Neutrophil (primary cell): ENCODE measurements around the gene HAGH.

ENCODE experiments used
- H3K27ac ChIP-seq: fragments of 200-600 bp; sonication (generic); 2 replicates; pipeline ENCODE4 v1.5.1; 2016; ENCODE audit warnings: mild to moderate bottlenecking, moderate library complexity
- H3K27me3 ChIP-seq: fragments of 200-600 bp; sonication (generic); 2 replicates; pipeline ENCODE4 v1.6.0; 2016; ENCODE audit warnings: mild to moderate bottlenecking
- H3K36me3 ChIP-seq: fragments of 200-600 bp; sonication (generic); 2 replicates; pipeline ENCODE4 v1.5.1; 2017
- H3K4me1 ChIP-seq, 2 experiments: fragments of 200-600 bp in 1 of 2; sonication (generic) in 1 of 2; 1 replicate in 1 of 2; 2 replicates in 1 of 2; pipeline versions ENCODE4 v1.5.1 to v1.6.1; 2013 to 2016; ENCODE audit warnings: low read depth in 1 of 2, low read length in 1 of 2, mild to moderate bottlenecking in 1 of 2, moderate library complexity in 1 of 2; ENCODE audit not compliant: control insufficient read depth in 1 of 2, insufficient read depth in 1 of 2
- H3K4me3 ChIP-seq, 2 experiments: fragments of 200-600 bp in 1 of 2; sonication (generic) in 1 of 2; 1 replicate in 1 of 2; 2 replicates in 1 of 2; pipeline ENCODE4 v1.5.1; 2013 to 2016; ENCODE audit warnings: low read depth in 1 of 2, low read length in 1 of 2, mild to moderate bottlenecking in 1 of 2, moderate library complexity in 1 of 2
- H3K9me3 ChIP-seq: fragments of 200-600 bp; sonication (generic); 2 replicates; pipeline ENCODE4 v1.5.1; 2016
- TF ChIP-seq, protein P1 (sequence below): fragments of 200-600 bp; sonication (generic); IDR thresholded peaks from 2 replicates; pipeline ENCODE4 v1.5.1; 2016; ENCODE audit warnings: antibody characterized with exemption

The HAGH gene

DNA sequence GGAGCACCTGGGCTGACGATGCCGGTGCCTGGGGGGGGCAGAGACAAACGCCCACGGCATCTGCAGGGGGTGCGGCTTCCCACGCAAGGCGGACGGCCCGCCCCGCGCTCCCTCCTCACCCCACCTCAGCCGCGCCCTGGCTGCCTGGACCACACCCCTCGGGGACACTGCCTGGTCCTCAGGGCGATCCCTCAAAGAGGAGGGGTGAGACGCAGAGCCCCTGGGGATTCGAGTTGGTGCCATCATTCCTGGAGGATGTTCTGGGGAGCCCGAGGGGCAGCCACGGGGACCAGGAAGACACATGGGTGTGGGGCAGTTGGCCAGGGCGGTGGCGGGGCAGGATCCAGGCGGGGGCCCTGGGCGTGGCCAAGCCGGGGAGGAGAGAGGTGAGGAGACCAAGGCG is 37.0 kb downstream of the HAGH start:
- Histone ChIP-seq H3K36me3 (peaks cover 58% of the 10 kb centered on the region), H3K9me3 (no peaks in the 10 kb centered on the region), H3K4me3 (no peak overlapping the region), H3K4me1 (no peaks in the 10 kb centered on the region), H3K27me3 (no peaks in the 10 kb centered on the region), H3K27ac (no peak overlapping the region)
- TF ChIP-seq, protein P1, sequence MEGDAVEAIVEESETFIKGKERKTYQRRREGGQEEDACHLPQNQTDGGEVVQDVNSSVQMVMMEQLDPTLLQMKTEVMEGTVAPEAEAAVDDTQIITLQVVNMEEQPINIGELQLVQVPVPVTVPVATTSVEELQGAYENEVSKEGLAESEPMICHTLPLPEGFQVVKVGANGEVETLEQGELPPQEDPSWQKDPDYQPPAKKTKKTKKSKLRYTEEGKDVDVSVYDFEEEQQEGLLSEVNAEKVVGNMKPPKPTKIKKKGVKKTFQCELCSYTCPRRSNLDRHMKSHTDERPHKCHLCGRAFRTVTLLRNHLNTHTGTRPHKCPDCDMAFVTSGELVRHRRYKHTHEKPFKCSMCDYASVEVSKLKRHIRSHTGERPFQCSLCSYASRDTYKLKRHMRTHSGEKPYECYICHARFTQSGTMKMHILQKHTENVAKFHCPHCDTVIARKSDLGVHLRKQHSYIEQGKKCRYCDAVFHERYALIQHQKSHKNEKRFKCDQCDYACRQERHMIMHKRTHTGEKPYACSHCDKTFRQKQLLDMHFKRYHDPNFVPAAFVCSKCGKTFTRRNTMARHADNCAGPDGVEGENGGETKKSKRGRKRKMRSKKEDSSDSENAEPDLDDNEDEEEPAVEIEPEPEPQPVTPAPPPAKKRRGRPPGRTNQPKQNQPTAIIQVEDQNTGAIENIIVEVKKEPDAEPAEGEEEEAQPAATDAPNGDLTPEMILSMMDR = no peak

DNA sequence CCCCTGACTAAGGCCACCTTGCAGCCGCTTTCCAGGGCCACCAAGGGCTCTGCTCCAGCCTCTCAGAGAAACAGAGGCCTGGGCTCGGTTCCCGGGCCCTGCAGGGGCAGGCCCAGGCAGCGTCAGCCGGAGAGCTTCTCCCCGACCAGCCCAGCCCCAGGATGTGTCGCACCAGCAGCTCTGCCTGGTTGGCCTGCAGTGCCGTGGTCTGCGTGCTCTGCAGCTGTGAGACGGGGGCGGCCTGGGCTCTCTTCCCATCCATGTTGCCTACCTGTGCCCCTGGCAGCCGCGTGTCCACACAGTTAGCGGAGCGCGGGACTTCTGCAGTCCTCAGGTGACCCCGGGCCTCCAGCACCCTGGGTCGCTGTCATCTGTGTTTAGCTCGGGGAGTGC is 37.9 kb downstream of the HAGH start:
- peaks cover 1 to 5% of the 10 kb centered on the region in 2 experiments for H3K4me1 ChIP-seq
- H3K36me3 ChIP-seq = peaks cover 58% of the 10 kb centered on the region
- H3K4me3 ChIP-seq = no peak overlapping the region
- TF ChIP-seq, protein P1 = no peak
- H3K27ac ChIP-seq = no peak overlapping the region
- H3K9me3 ChIP-seq = no peaks in the 10 kb centered on the region
- no peaks in the 10 kb centered on the region for H3K27me3 ChIP-seq

DNA sequence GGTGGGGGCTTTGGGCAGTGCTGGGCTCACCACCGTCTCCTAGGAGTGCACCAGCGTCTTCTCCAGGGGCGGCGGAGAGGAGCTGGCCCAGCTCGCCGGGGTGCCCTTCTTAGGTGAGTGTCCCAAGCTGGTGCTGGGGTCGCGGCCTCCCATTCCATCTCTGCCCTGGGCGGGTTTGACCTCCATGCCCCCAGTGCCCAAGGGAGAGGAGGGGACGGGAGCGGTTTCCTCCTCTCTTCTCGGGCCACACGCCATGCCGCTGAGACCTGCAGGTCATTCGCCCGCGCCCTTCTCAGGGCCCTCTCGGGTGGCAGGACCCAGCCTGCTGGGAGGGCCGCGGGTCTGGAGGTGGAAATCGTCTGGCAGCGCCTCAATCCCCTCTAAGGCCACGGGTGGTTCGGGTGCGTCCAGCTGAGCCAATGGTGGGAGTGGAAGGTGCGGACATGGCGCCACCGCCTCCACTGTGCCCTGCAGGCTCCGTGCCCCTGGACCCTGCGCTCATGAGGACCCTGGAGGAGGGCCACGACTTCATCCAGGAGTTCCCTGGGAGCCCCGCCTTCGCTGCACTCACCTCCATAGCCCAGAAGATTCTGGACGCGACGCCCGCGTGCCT is 38.4 kb downstream of the HAGH start:
- H3K9me3 ChIP-seq = no peaks in the 10 kb centered on the region
- peaks cover 58% of the 10 kb centered on the region for H3K36me3 ChIP-seq
- no peak overlapping the region for H3K4me3 ChIP-seq
- TF ChIP-seq, protein P1 = no peak
- H3K27me3 ChIP-seq = no peaks in the 10 kb centered on the region
- H3K4me1 ChIP-seq = peaks cover 6 to 10% of the 10 kb centered on the region in 2 experiments
- H3K27ac ChIP-seq = no peak overlapping the region

DNA sequence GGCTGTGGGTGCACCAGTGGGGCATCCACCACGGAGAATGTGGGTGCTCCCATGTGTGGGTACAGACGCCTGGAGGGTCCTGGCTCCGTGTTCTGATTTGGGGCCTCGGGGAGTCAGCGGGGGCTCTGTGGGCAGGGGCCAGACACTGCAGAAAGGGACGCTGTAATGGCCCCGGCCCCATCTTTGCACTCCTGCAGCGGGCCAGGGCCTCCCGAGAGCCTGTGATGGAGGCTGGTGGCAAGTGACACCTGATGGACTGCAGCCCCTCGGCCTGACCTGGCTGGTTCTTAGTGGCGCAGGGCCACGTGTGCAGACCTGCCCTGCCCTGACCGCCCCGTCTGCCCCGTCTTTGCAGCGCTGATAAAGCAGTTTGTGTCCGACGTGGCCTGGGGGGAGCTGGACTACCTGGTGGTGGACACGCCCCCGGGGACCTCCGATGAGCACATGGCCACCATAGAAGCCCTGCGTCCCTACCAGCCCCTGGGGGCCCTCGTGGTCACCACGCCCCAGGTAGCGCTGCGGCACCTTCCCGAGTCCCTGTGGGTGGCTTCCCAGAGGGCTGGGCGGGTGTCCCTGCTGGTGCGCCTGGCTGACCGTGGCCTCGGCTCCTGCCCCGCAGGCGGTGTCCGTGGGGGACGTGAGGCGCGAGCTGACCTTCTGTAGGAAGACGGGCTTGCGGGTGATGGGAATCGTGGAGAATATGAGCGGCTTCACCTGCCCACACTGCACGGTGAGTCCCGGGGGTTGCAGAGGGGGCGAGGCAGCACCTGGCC is 39.1 kb downstream of the HAGH start:
- Histone ChIP-seq H3K9me3 (no peaks in the 10 kb centered on the region), H3K36me3 (peaks cover 57% of the 10 kb centered on the region), H3K4me3 (no peak overlapping the region), H3K27ac (no peak overlapping the region), H3K27me3 (no peaks in the 10 kb centered on the region), H3K4me1 (peaks cover 8 to 11% of the 10 kb centered on the region in 2 experiments)
- TF ChIP-seq, protein P1 = no peak

DNA sequence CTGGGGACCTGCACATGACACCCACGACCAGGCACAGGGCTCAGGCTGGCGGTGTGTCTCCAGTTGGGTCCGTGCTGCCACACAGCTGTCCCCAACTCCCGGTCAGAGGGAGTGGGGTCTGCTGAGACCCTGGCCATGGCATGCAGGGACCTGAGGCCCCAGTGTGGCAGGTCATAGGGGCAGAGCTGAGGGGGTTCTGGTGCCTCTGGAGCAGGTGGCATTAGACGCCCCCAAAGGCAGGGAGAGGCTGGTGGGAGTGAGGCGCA is 39.6 kb downstream of the HAGH start:
- Histone ChIP-seq H3K4me1 (peaks cover 8 to 12% of the 10 kb centered on the region in 2 experiments), H3K36me3 (peaks cover 52% of the 10 kb centered on the region), H3K4me3 (no peak overlapping the region), H3K27ac (no peak overlapping the region), H3K9me3 (no peaks in the 10 kb centered on the region), H3K27me3 (no peaks in the 10 kb centered on the region)
- TF ChIP-seq, protein P1 = no peak
